NCI-H1417 treated with DMSO at 0.1 percent for 48 hours (cell line): Measurements from ENCODE around the gene CYSTM1.
"Not testable (repeated sequence)": the region's sequence is repeated elsewhere in the genome, so short reads cannot be mapped to it uniquely, and the experiment has no call there.

ENCODE experiments used
- DNase-seq: peaks from one replicate; lab custom pipeline; 2025; lab: John Stamatoyannopoulos, UW

CYSTM1 gene

DNA sequence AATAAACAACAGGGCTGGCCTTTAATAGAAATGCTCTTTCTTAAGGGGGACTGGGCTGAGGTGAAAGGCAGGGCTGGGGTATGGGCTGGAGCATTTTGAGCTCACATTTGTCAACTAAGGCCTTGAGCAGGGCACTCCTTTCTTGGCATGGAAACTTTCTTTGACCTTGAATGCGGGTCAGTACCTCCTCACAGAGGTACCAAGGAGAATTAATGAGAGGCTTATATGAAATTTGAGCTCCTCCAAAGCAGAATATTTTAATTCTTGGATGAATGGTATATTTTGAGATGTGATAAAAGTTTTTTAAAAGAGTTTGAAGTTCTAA lies 3.1 kb downstream of the CYSTM1 start:
- DNase-seq, result no peak

- no peak for DNase-seq
Observed at GRCh38 chr5:140178482-140179116, 3.6 kb downstream of the CYSTM1 start.

DNA sequence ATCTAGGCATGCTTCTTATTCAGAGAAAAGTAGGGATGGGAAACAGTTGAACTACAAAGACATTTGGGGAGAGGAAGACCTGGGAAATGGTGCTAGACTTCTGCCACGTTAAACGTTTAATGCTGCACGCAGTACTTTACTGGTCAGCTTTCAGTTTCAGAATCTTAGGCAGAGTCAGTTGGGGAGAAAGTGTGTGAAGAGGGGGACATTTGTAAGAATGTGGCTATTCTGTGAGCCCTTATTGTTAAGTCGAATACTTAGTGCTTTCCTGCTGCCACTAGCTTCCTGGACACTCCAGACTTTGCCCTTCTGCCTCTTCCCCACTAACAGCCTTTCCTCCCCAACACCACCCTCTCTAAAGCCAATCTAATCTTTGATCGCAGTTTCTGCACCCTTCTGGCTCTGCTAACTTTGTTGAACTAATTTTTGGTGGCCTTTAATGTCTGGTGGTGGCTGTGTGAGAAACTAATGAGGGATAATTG lies 6.1 kb downstream of the CYSTM1 start:
- no peak for DNase-seq

- no peak for DNase-seq
Observed at GRCh38 chr5:140181525-140181924, 6.5 kb downstream of the CYSTM1 start.

DNA sequence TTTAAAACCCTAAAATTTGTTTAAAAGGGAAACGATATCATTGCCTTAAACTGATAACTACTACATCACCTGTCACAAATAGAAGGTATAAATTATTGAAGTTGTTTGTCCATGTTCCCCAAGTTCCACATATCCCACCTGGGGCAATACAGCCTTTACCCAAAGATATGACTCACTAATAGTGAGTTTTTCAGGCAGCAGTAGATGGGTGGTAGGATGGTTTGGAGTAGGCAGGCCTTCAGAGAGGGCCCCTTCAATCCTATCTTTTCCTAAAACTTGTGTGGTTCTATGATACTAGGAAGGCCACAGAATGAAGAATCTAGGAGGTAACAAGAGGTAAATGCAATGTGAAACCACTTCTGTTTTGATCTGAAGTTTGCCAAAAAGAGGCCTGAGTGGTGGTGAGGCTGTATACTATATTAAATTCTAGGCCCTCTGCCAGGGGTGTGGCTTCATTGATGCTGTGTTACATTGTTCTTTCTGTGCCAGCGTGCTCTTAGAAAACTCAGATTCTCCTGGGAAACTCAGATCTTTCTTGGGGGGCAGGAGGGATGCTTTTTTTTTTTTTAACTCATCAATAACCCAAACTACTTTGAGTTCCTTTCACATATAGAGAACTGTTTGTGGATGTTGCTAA lies 7.2 kb downstream of the CYSTM1 start:
- DNase-seq, result no peak

GRCh38 chr5:140182803-140183367 lies 7.9 kb downstream of the CYSTM1 start:
- DNase-seq, result no peak

- no peak for DNase-seq
Observed at GRCh38 chr5:140185409-140185808, 10.4 kb downstream of the CYSTM1 start.

DNA sequence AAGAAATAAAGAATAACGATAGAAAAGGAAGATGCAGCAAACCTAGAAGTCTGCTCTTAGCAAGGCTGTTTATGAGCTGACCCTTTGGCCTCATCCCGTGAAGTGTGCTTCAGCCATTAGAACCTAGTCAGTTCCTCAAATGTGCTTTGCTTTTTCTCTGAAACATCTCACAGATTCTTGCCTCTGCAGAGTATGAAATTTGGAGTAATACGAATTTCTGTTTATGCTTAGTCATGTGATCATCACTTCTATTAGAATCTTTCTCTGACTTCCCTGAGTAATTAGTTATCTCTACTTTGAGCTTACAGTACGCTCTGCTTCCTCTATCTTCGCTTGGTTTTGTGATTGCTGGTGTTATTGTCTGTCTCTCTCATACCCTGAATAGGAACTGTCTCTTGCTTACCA lies 11.3 kb downstream of the CYSTM1 start:
- no peak for DNase-seq

GRCh38 chr5:140189253-140189652 lies 14.3 kb downstream of the CYSTM1 start:
- no peak for DNase-seq

- DNase-seq, result no peak
Observed at GRCh38 chr5:140189977-140190871, 15.2 kb downstream of the CYSTM1 start.

GRCh38 chr5:140190872-140191218 lies 15.9 kb downstream of the CYSTM1 start:
- no peak for DNase-seq

DNA sequence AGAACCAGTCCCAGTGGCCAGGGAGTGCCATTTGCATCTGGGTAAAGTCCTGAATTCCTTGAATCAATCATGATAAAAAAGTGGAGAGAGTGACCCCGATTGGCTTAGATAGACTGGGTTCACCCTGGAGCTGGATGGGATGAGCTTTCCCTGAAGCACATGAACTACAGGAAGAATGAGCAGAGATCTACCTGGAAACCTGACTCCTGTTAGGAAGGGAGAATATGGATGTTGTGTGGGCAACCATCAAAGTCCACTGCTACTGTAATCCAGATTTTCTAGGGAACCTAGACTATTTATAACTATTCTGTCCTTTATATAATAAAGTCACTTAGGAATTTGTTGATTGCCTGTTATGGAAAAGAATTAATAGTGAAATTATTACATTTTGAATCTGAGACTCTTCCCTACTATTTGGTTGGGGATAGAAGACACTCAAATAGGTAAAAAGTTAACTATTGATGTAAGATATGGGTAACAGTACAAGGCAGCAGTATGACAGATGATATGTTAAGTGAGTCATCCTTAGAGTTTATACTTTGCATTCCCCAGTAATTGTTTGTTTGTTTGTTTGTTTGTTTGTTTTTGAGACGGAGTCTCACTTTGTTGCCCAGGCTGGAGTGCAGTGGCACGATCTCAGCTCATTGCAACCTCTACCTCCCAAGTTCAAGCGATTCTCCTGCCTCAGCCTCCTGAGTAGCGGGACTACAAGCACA lies 17.9 kb downstream of the CYSTM1 start:
- no peak for DNase-seq

DNA sequence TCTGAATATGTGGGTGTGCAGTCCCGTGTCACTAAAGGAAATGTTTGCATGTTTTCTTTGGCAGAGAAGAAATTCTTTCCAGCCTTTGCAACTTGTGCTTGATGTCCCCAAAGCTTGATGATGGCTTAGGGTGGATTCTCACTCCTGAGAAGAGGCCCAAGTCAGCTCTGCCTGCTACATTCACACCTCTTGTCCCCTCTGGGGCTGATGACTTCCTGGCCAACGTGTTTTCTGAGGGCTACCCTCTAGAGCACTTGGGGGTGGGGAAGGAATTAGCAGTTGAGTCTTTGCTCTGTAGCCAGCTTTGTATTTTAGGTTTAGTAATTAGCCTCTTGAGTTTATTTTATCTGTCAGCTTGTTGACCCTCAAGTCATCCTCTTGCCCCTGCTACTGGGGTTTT lies 19.7 kb downstream of the CYSTM1 start:
- no peak for DNase-seq

DNA sequence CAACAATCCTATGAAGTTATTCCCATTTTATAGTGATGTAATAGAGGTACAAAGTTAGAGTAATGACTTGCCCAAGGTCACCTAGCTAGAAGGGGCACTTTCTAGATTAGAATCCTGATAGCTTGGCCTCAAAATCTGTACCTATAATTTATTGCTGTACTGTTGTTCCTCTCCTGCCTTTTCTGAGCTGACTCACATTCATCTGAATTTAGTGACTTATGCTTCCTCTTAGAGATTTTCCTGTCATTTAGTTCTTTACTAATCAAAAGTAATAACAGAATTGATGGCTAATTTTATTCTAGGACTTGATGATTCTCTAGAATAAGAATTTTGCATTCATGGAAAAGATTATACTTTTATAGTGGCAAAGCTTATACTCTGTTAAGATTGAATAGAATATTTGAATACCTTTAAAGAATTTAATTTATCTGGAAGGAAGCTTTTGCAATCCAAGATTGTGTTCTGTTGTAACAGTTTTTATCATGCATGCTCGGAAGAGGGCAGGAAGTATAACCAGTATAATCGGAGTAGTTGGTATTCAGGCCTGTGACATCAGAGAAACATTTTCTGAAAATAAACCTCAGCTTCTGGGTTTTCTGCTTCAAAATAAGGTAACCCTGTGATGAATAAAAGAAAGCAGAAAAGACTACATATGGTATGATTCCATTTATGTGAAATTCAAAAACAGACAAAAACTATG lies 21.3 kb downstream of the CYSTM1 start:
- DNase-seq, result no peak

GRCh38 chr5:140197023-140197422 lies 22.0 kb downstream of the CYSTM1 start:
- DNase-seq, result no peak

- DNase-seq, result not testable (repeated sequence)
Observed at GRCh38 chr5:140198915-140199314, 23.9 kb downstream of the CYSTM1 start.

GRCh38 chr5:140202078-140202477 lies 27.1 kb downstream of the CYSTM1 start:
- no peak for DNase-seq

- no peak for DNase-seq
Observed at GRCh38 chr5:140202610-140203009, 27.6 kb downstream of the CYSTM1 start.

DNA sequence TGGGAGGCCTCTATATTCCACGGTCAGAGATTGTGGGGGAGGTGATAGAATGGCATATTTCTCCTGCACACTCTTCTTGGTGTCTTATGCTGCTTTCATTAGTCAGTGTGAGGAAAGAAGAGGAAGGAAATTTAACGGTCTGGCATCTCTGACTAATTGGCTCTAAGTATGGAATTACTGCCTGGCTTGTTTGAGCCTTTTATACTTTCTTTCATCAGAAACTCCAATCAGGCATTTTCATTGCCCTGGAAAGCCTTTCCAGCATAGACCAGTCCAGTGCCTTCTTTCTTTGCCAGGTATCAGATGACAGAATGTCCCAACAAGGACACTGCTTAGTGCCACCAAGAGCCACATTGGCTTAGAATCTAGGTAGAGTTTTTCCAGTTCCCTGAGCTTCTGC lies 30.2 kb downstream of the CYSTM1 start:
- no peak for DNase-seq

GRCh38 chr5:140205952-140206351 lies 31.0 kb downstream of the CYSTM1 start:
- no peak for DNase-seq

DNA sequence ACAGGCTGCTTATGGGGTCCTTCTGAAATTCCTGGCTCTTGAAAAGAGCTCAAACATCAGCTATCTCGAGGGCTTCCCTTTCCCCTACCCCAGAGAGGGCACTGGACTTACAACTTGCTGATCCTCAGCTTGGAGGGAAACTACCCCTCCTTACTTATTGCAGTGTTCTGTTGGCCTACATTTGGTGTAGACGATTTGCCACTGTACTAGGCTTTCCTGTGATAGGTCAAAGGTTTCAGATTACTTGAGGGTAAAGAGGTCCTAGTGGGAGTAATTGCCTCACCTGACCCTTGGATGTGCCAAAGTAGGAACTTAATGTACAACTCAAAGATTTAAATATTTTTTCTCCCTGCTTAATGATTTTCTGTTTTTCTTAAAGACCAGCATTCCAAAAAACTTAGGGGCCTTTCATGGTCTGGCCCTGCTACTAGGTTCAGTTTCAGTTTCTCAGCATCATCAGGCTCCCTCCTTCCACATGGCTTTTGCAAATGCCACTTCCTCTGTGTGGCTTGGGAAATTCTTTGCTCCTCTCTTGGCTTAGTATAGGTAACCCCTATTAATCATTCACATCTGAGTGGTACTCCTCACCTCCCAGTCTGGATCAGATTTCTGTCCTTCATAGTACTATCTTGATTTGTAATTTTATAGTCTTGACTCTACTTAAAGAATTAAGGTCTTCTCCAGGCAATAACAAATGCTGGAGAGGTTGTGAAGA lies 32.4 kb downstream of the CYSTM1 start:
- DNase-seq, result no peak
